HL-60 (cell line): ENCODE measurements around the gene DCAF8L2.

Source experiments
- DNase-seq, 2 experiments: peaks; one replicate each; pipeline ENCODE4 v3.0.0-alpha.2; 2010 to 2020; ENCODE audit warnings: low read depth in 1 of 2, low spot score in 1 of 2
- H3K27ac ChIP-seq: fragments of 250-450 bp; sonication (Bioruptor Pico); replicated peaks from 2 replicates; pipeline ENCODE4 v1.5.1; 2020; ENCODE audit warnings: mild to moderate bottlenecking, moderate library complexity
- H3K27me3 ChIP-seq: fragments of 250-450 bp; sonication (Bioruptor Pico); 2 replicates; pipeline ENCODE4 v1.5.1; 2021; ENCODE audit warnings: mild to moderate bottlenecking, moderate library complexity; ENCODE audit not compliant: insufficient read depth, poor library complexity, severe bottlenecking
- H3K4me3 ChIP-seq: replicated peaks from 2 replicates; pipeline ENCODE4 v1.5.1; 2011; ENCODE audit warnings: mild to moderate bottlenecking, control low read depth, low read length; ENCODE audit not compliant: insufficient read depth
- CTCF ChIP-seq: IDR thresholded peaks from one replicate; pipeline ENCODE4 v1.5.1; 2011; ENCODE audit warnings: low read length, control low read depth, inconsistent platforms; ENCODE audit not compliant: insufficient read depth
- GABPA ChIP-seq: IDR thresholded peaks from 2 replicates; pipeline ENCODE4 v1.6.1; 2012; ENCODE audit warnings: low read depth
- POLR2AphosphoS5 ChIP-seq: IDR thresholded peaks from 2 replicates; pipeline ENCODE4 v1.6.1; 2012; ENCODE audit warnings: low read depth
- REST ChIP-seq: IDR thresholded peaks from 2 replicates; pipeline ENCODE4 v1.6.1; 2012; ENCODE audit warnings: low read depth; ENCODE audit not compliant: insufficient replicate concordance
- SPI1 ChIP-seq: IDR thresholded peaks from 2 replicates; pipeline ENCODE4 v1.6.1; 2012; ENCODE audit warnings: low read depth, mild to moderate bottlenecking, borderline replicate concordance

DCAF8L2 gene

GRCh38 chrX:27656581-27656980 is 66.4 kb downstream of the DCAF8L2 start:
- no peak for DNase-seq
- Histone ChIP-seq H3K27me3 (no peaks in the 10 kb centered on the region), H3K27ac (no peak overlapping the region), H3K4me3 (no peak overlapping the region)
- no peak for TF ChIP-seq POLR2AphosphoS5
- TF ChIP-seq REST: no peak
- no peak for TF ChIP-seq GABPA
- TF ChIP-seq SPI1: no peak
- no peak for TF ChIP-seq CTCF

GRCh38 chrX:27660878-27661277 is 70.7 kb downstream of the DCAF8L2 start:
- H3K27me3 ChIP-seq: no peaks in the 10 kb centered on the region
- no peak for DNase-seq
- no peak overlapping the region for H3K27ac ChIP-seq
- no peak overlapping the region for H3K4me3 ChIP-seq
- TF ChIP-seq REST: no peak
- TF ChIP-seq GABPA: no peak
- no peak for TF ChIP-seq SPI1
- no peak for TF ChIP-seq CTCF
- TF ChIP-seq POLR2AphosphoS5: no peak

GRCh38 chrX:27671234-27671633 is 81.1 kb downstream of the DCAF8L2 start:
- no peak overlapping the region for H3K4me3 ChIP-seq
- no peaks in the 10 kb centered on the region for H3K27me3 ChIP-seq
- H3K27ac ChIP-seq: no peak overlapping the region
- TF ChIP-seq GABPA (no peak), REST (no peak)
- DNase-seq: no peak

- H3K27me3 ChIP-seq: no peaks in the 10 kb centered on the region
- DNase-seq: no peak
- no peak overlapping the region for H3K27ac ChIP-seq
- TF ChIP-seq POLR2AphosphoS5 (no peak), SPI1 (no peak), REST (no peak), CTCF (no peak), GABPA (no peak)
- H3K4me3 ChIP-seq: no peak overlapping the region
Measured at GRCh38 chrX:27674491-27674890, 84.3 kb downstream of the DCAF8L2 start.
